Measurements from ENCODE around the gene ARHGAP8. TPM values are rescaled to one million over a fixed set of nuclear protein-coding genes. Genes with fewer than 3 reads are reported as not detected.

The ARHGAP8 gene
- polyA plus RNA-seq, 2 of the 4 experiments (the other 2 are of a cell fraction), result 1.2 to 3.8 TPM

- H3K9me3 ChIP-seq, result no peaks in the 10 kb centered on the region
- WGBS (ENCODE audit: missing lambda C conversion rate), result 89% methylated on average over 7 of the region's 7 CpGs
- CTCF ChIA-PET, result interaction anchor here (1.4 to 2.4 kb wide), 3 partner anchors 14 to 25 kb away, joined by 4 to 11 read pairs (median 4); no protein-coding TSS in a partner anchor
- no peak overlapping the region for H3K4me3 ChIP-seq
- FAIRE-seq (no peak), DNase-seq (ENCODE audit: low read depth in 1 of 2, low spot score in 1 of 2) (no peak), ATAC-seq (peak in 1 of 2 experiments; percentile 50; a peak in 3 of 6 replicates)
- H3K4me1 ChIP-seq, result no peaks in the 10 kb centered on the region
- POLR2A ChIA-PET, result no interaction called here
- H3K27ac ChIP-seq, result no peak overlapping the region
- no peak for TF ChIP-seq SREBF2 (IDR thresholded peaks at IDR 0.05)
- no peak for TF ChIP-seq TP53 (CRISPR knock-in tag; IDR thresholded peaks at IDR 0.05)
- TF ChIP-seq POLR2AphosphoS2 (conservative IDR thresholded peaks at IDR 0.05; ENCODE audit: low read length), result no peak
- no peak for TF ChIP-seq ZFP36 (IDR thresholded peaks at IDR 0.05; ENCODE audit: borderline replicate concordance, partially characterized antibody)
- no peak for TF ChIP-seq POLR2A (IDR thresholded peaks at IDR 0.05; ENCODE audit: low read length)
- H3K4me2 ChIP-seq, result no peak overlapping the region
Observed at GRCh38 chr22:44721213-44721612, 31.2 kb upstream of the ARHGAP8 start.

GRCh38 chr22:44722611-44723010, 29.8 kb upstream of the ARHGAP8 start:
- CTCF ChIA-PET, result interaction anchor here (1.0 to 2.2 kb wide), 4 partner anchors 9 to 25 kb away, joined by 3 to 7 read pairs (median 4); no protein-coding TSS in a partner anchor
- ATAC-seq, result no peak
- POLR2A ChIA-PET, result no interaction called here
- H3K4me3 ChIP-seq, result no peak overlapping the region
- no peaks in the 10 kb centered on the region for H3K4me1 ChIP-seq
- 97% methylated on average over 2 of the region's 2 CpGs for WGBS (ENCODE audit: missing lambda C conversion rate)
- TF ChIP-seq JUN (IDR thresholded peaks at IDR 0.05) (no peak), JUNB (IDR thresholded peaks at IDR 0.05) (no peak), REST (IDR thresholded peaks at IDR 0.05) (no peak), CEBPB (IDR thresholded peaks at IDR 0.05) (no peak), RARB (CRISPR knock-in tag; IDR thresholded peaks at IDR 0.05) (no peak), ESRRA (IDR thresholded peaks at IDR 0.05; ENCODE audit: borderline replicate concordance, low read length) (no peak), HDAC2 (IDR thresholded peaks at IDR 0.05) (no peak), ATOH8 (CRISPR knock-in tag; IDR thresholded peaks at IDR 0.05; ENCODE audit: low read depth) (no peak), CHD2 (IDR thresholded peaks at IDR 0.05; ENCODE audit: low read length, partially characterized antibody) (no peak), FOXS1 (CRISPR knock-in tag; IDR thresholded peaks at IDR 0.05) (no peak), POLR2A (IDR thresholded peaks at IDR 0.05; ENCODE audit: low read length) (no peak)
- no peak for FAIRE-seq
- no peak overlapping the region for H3K4me2 ChIP-seq
- DNase-seq (ENCODE audit: low read depth in 1 of 2, low spot score in 1 of 2), result no peak
- no peaks in the 10 kb centered on the region for H3K9me3 ChIP-seq
- H3K27ac ChIP-seq, result no peak overlapping the region

- no peaks in the 10 kb centered on the region for H3K4me1 ChIP-seq
- no peak for FAIRE-seq
- no peaks in the 10 kb centered on the region for H3K9me3 ChIP-seq
- H3K4me3 ChIP-seq, result no peak overlapping the region
- WGBS (ENCODE audit: missing lambda C conversion rate), result 100% methylated on average over 2 of the region's 2 CpGs
- TF ChIP-seq RNF2 (IDR thresholded peaks at IDR 0.05; ENCODE audit: borderline replicate concordance, low read depth) (no peak), MAFK (IDR thresholded peaks at IDR 0.05; ENCODE audit: partially characterized antibody) (peak; percentile 30)
- H3K27ac ChIP-seq, result no peak overlapping the region
- ChIA-PET POLR2A (no interaction called here), CTCF (interaction anchor here (1.2 to 2.3 kb wide), 3 partner anchors 8 to 12 kb away, joined by 3 to 23 read pairs (median 7); no protein-coding TSS in a partner anchor)
- peak in 1 of 2 experiments; percentile 59; a peak in 2 of 6 replicates for ATAC-seq
- H3K4me2 ChIP-seq, result no peak overlapping the region
- DNase-seq (ENCODE audit: low read depth in 1 of 2, low spot score in 1 of 2), result peak; percentile 39 to 54
Observed at GRCh38 chr22:44723801-44724200, 28.6 kb upstream of the ARHGAP8 start.

GRCh38 chr22:44724416-44724815, 28.0 kb upstream of the ARHGAP8 start:
- Histone ChIP-seq H3K9me3 (no peaks in the 10 kb centered on the region), H3K27ac (no peak overlapping the region), H3K4me2 (no peak overlapping the region), H3K4me1 (no peaks in the 10 kb centered on the region), H3K4me3 (no peak overlapping the region)
- no peak for DNase-seq (ENCODE audit: low read depth in 1 of 2, low spot score in 1 of 2)
- no peak for FAIRE-seq
- POLR2A ChIA-PET, result no interaction called here
- CTCF ChIA-PET, result interaction anchor here (1.2 to 2.3 kb wide), 4 partner anchors 11 to 40 kb away, joined by 3 to 23 read pairs (median 4); no protein-coding TSS in a partner anchor
- WGBS (ENCODE audit: missing lambda C conversion rate), result 89% methylated on average over 6 of the region's 6 CpGs
- ATAC-seq, result no peak
- no peak for TF ChIP-seq HEYL (CRISPR knock-in tag; IDR thresholded peaks at IDR 0.05)
- TF ChIP-seq USF2 (IDR thresholded peaks at IDR 0.05), result no peak
- TF ChIP-seq PHF8 (IDR thresholded peaks at IDR 0.05; ENCODE audit: borderline replicate concordance, low read depth), result no peak
- TF ChIP-seq TFCP2L1 (CRISPR knock-in tag; IDR thresholded peaks at IDR 0.05), result no peak
- no peak for TF ChIP-seq POLR2AphosphoS2 (conservative IDR thresholded peaks at IDR 0.05; ENCODE audit: low read length)
- TF ChIP-seq SMC3 (IDR thresholded peaks at IDR 0.05), result no peak
- no peak for TF ChIP-seq NFE2L2 (conservative IDR thresholded peaks at IDR 0.05; ENCODE audit: low read length)
- TF ChIP-seq CTCF (IDR thresholded peaks at IDR 0.05), result no peak
- no peak for TF ChIP-seq BHLHE40 (IDR thresholded peaks at IDR 0.05; ENCODE audit: low read depth, low read length)
- no peak for TF ChIP-seq MYC (IDR thresholded peaks at IDR 0.05; ENCODE audit: borderline replicate concordance, low read length)

All from A549 (cell line).